Measurements from ENCODE around the gene TSEN2.

The TSEN2 gene

DNA sequence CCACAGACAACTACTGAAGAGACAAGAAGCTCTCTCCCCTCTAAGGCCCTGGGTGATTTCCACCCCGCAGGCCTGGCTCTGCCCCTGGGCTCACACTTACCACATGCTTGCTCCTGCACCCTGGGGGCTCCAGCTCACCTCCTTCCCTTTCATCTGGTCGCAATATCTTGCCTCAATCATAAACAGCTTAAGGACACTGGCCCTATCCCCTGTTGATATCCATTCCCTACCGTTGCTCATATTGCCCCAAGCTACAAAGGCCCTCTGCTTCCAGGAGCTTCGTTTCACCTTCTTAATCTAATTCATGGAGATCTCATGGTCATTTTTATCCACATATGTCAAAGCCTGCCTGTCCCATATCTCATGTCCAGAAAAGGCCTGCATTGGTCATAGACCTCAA, 46.0 kb upstream of the TSEN2 start:
- H3K4me1 ChIP-seq (ENCODE audit: control insufficient read depth, insufficient read depth, low read depth, low read length) = peaks cover 15% of the 10 kb centered on the region
- no peak overlapping the region for H2BK12ac ChIP-seq (ENCODE audit: low read length in 2 of 2)
- no peaks in the 10 kb centered on the region for H3K79me1 ChIP-seq (replicated peaks; ENCODE audit: low read length, poor library complexity, severe bottlenecking)
- no peak overlapping the region for H4K8ac ChIP-seq (ENCODE audit: low read length)
- H2BK120ac ChIP-seq (ENCODE audit: low read depth, low read length) = no peak overlapping the region
- H3K27ac ChIP-seq (ENCODE audit: low read length, poor library complexity, severe bottlenecking) = no peak overlapping the region
- H3K18ac ChIP-seq (ENCODE audit: low read depth in 1 of 2, low read length in 2 of 2) = no peak overlapping the region
- H2BK15ac ChIP-seq (ENCODE audit: low read depth, poor library complexity, severe bottlenecking) = no peak overlapping the region
- H2AFZ ChIP-seq (ENCODE audit: low read depth, low read length) = no peak overlapping the region
- no peaks in the 10 kb centered on the region for H3K9me3 ChIP-seq (ENCODE audit: control insufficient read depth, low read length)
- H4K91ac ChIP-seq (ENCODE audit: low read length) = no peak overlapping the region
- H3K36me3 ChIP-seq (ENCODE audit: control insufficient read depth in 1 of 2, insufficient read depth in 2 of 2, low read depth in 1 of 2, low read length in 2 of 2) = peaks cover 0 to 21% of the 10 kb centered on the region in 2 experiments
- no peak overlapping the region for H3K4me2 ChIP-seq (ENCODE audit: low read length, poor library complexity, severe bottlenecking)
- H2AK5ac ChIP-seq (ENCODE audit: low read length, severe bottlenecking) = no peak overlapping the region
- DNase-seq = no peak
- no peak overlapping the region for H2BK5ac ChIP-seq (ENCODE audit: low read depth, low read length, poor library complexity, severe bottlenecking)
- H3K4me3 ChIP-seq (ENCODE audit: insufficient read depth in 1 of 2, low read depth in 1 of 2, low read length in 2 of 2) = no peak overlapping the region
- H3K14ac ChIP-seq (ENCODE audit: low read length in 2 of 2) = no peak overlapping the region
- H3K27me3 ChIP-seq (ENCODE audit: control insufficient read depth in 1 of 2, insufficient read depth in 1 of 2, low read length in 2 of 2) = no peaks in the 10 kb centered on the region
- H3K4ac ChIP-seq (ENCODE audit: low read depth in 1 of 2, low read length in 2 of 2) = no peak overlapping the region
- H3K23ac ChIP-seq (ENCODE audit: low read length in 2 of 2) = no peak overlapping the region
- H3K9ac ChIP-seq (ENCODE audit: low read length) = no peak overlapping the region
- WGBS = 77% methylated on average over 4 of the region's 4 CpGs

GRCh38 chr3:12439161-12439940, 44.9 kb upstream of the TSEN2 start:
- DNase-seq = no peak
- no peak overlapping the region for H3K4me3 ChIP-seq (ENCODE audit: insufficient read depth in 1 of 2, low read depth in 1 of 2, low read length in 2 of 2)

DNA sequence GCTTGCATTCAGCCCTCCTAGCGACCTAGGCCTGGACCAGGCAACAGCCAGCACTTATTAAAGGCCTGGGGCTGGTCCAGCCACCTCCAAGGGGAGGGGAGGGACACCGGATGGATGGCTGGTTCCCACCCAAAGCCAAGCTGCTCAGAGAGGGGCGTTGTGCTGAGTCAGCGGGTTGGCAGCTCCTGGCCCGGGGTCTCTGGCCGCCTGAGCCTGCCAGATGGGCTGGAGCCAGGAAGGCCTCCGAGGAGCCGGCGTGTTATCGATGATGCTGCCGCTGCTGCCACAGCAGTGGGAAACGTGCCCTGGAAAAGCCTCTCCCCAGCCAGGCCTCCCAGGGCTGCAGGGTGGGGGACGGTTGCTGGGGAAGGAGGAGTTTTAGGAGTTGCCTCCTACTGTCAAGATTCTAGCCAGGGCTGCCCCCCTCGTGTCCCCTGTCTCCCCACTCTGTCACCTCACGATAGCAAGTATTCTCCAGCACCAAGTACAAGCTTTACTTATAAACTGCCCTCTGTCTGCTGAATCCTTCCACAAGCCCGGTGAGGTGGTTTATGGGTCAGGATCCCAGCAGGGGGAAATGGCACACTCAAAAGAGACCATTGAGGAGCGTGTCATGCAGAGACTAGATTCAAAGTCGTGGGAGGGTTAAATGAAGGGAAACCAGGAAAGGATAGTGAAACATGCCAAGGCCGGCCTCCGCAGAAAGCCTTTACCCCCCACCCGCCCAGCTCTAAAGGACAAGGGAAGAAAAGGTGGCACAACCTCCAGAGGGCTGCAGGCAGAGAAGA, 43.2 kb upstream of the TSEN2 start:
- Histone ChIP-seq H4K91ac (ENCODE audit: low read length) (no peak overlapping the region), H3K4me3 (ENCODE audit: insufficient read depth in 1 of 2, low read depth in 1 of 2, low read length in 2 of 2) (peak overlapping the region in 1 of 2 experiments; percentile 4), H2BK12ac (ENCODE audit: low read length in 2 of 2) (no peak overlapping the region), H3K4me1 (ENCODE audit: control insufficient read depth, insufficient read depth, low read depth, low read length) (peaks cover 38% of the 10 kb centered on the region), H3K4me2 (ENCODE audit: low read length, poor library complexity, severe bottlenecking) (no peak overlapping the region), H3K9ac (ENCODE audit: low read length) (peak overlapping the region; percentile 60), H2BK120ac (ENCODE audit: low read depth, low read length) (no peak overlapping the region), H3K4ac (ENCODE audit: low read depth in 1 of 2, low read length in 2 of 2) (no peak overlapping the region), H4K8ac (ENCODE audit: low read length) (no peak overlapping the region), H2BK5ac (ENCODE audit: low read depth, low read length, poor library complexity, severe bottlenecking) (no peak overlapping the region), H3K79me1 (replicated peaks; ENCODE audit: low read length, poor library complexity, severe bottlenecking) (no peaks in the 10 kb centered on the region), H3K27me3 (ENCODE audit: control insufficient read depth in 1 of 2, insufficient read depth in 1 of 2, low read length in 2 of 2) (no peaks in the 10 kb centered on the region), H3K23ac (ENCODE audit: low read length in 2 of 2) (no peak overlapping the region), H3K14ac (ENCODE audit: low read length in 2 of 2) (no peak overlapping the region), H2AK5ac (ENCODE audit: low read length, severe bottlenecking) (no peak overlapping the region), H3K27ac (ENCODE audit: low read length, poor library complexity, severe bottlenecking) (no peak overlapping the region), H3K9me3 (ENCODE audit: control insufficient read depth, low read length) (no peaks in the 10 kb centered on the region), H3K36me3 (ENCODE audit: control insufficient read depth in 1 of 2, insufficient read depth in 2 of 2, low read depth in 1 of 2, low read length in 2 of 2) (no peaks in the 10 kb centered on the region), H2AFZ (ENCODE audit: low read depth, low read length) (no peak overlapping the region), H2BK15ac (ENCODE audit: low read depth, poor library complexity, severe bottlenecking) (no peak overlapping the region), H3K18ac (ENCODE audit: low read depth in 1 of 2, low read length in 2 of 2) (no peak overlapping the region)
- no peak for DNase-seq
- WGBS = 84% methylated on average over 18 of the region's 21 CpGs

More at GRCh38 chr3:12439161-12439940, 44.9 kb upstream of the TSEN2 start:
- Histone ChIP-seq H3K9ac (ENCODE audit: low read length) (no peak overlapping the region), H3K4me1 (ENCODE audit: control insufficient read depth, insufficient read depth, low read depth, low read length) (peaks cover 23% of the 10 kb centered on the region), H4K91ac (ENCODE audit: low read length) (no peak overlapping the region), H2BK120ac (ENCODE audit: low read depth, low read length) (no peak overlapping the region), H3K23ac (ENCODE audit: low read length in 2 of 2) (no peak overlapping the region), H3K9me3 (ENCODE audit: control insufficient read depth, low read length) (no peaks in the 10 kb centered on the region), H3K4me2 (ENCODE audit: low read length, poor library complexity, severe bottlenecking) (no peak overlapping the region), H3K27ac (ENCODE audit: low read length, poor library complexity, severe bottlenecking) (no peak overlapping the region), H3K79me1 (replicated peaks; ENCODE audit: low read length, poor library complexity, severe bottlenecking) (no peaks in the 10 kb centered on the region), H4K8ac (ENCODE audit: low read length) (no peak overlapping the region), H2BK12ac (ENCODE audit: low read length in 2 of 2) (no peak overlapping the region), H3K36me3 (ENCODE audit: control insufficient read depth in 1 of 2, insufficient read depth in 2 of 2, low read depth in 1 of 2, low read length in 2 of 2) (peaks cover 0 to 11% of the 10 kb centered on the region in 2 experiments), H3K4ac (ENCODE audit: low read depth in 1 of 2, low read length in 2 of 2) (no peak overlapping the region), H2AFZ (ENCODE audit: low read depth, low read length) (no peak overlapping the region), H2BK5ac (ENCODE audit: low read depth, low read length, poor library complexity, severe bottlenecking) (no peak overlapping the region), H3K14ac (ENCODE audit: low read length in 2 of 2) (no peak overlapping the region), H2AK5ac (ENCODE audit: low read length, severe bottlenecking) (no peak overlapping the region), H3K18ac (ENCODE audit: low read depth in 1 of 2, low read length in 2 of 2) (no peak overlapping the region), H2BK15ac (ENCODE audit: low read depth, poor library complexity, severe bottlenecking) (no peak overlapping the region), H3K27me3 (ENCODE audit: control insufficient read depth in 1 of 2, insufficient read depth in 1 of 2, low read length in 2 of 2) (no peaks in the 10 kb centered on the region)
- 94% methylated on average over 10 of the region's 11 CpGs for WGBS

Measured in mesenchymal stem cell (in vitro differentiated cells and primary cell).